ENCODE measurements around the gene RARG.
A peak's percentile ranks its signal among the peaks of the same experiment; 100 is the strongest.

Gene RARG

DNA sequence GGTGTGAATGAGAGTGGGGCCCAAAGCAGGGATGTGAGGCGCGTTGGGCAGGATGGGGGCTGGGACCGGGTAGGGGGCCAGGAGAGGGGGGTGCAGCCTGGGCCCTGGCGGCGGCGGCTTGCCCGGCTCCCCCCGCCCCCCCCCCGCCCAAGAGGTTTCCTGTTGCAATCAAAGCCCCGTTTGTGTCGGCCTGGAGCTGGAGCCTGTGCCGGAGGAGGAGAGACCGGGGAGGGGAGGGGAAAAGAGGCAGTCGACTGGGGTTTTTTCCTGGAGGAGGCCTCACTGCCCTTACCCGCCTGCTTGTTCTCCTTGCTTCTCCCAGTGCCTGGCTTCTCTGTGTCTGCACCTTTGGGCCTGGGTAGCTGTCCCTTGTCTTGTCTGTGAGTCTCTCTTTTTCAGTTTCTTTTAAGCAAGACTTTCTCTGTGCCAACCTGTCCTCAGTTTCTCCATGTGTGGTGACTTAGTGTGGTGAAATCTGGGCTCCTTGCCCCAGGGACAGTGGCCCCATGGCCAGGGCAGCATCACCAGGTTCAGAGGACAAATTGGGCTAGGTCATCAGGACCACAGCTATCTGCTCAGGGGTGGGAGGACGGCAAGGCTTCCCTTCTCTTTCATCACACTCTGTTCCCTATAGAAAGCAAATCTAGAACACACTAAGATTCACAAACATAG, 8.5 kb downstream of the RARG start:
- DNase-seq (ENCODE audit: low spot score in 2 of 2) (no peak), ATAC-seq (ENCODE audit: low read depth) (no peak)
- no peak overlapping the region for H3K4me3 Mint-ChIP-seq
- no peaks in the 10 kb centered on the region for H3K9me3 Mint-ChIP-seq
- no peaks in the 10 kb centered on the region for H3K27me3 Mint-ChIP-seq
- H3K27ac Mint-ChIP-seq = no peak overlapping the region
- peaks cover 15% of the 10 kb centered on the region for H3K4me1 Mint-ChIP-seq
- no peaks in the 10 kb centered on the region for H3K36me3 Mint-ChIP-seq

DNA sequence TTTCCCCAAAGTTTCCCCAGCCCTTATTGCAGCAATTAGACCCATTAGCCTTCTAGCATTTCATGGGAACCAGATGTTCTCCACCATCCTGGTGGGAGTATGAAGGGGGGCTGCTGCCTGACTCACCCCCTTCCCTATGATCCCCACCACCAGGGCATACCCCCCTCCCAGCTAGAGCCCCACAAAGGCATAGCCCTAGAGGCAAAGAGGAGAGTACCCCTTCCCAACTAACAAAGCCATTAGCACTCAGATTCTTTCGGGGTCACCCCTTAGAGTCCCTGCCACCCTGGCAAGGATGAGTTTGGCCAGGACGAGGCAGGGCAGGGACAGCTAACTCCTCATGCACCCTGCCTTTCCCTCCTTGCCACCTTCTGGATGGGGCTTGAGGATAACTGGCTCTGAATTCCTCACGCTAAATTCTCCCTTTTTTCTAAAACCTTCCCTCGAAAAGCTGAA, 9.2 kb downstream of the RARG start:
- H3K9me3 Mint-ChIP-seq = no peaks in the 10 kb centered on the region
- DNase-seq (ENCODE audit: low spot score in 2 of 2) = no peak
- no peaks in the 10 kb centered on the region for H3K36me3 Mint-ChIP-seq
- peak overlapping the region; percentile 49 for H3K4me3 Mint-ChIP-seq
- peaks cover 20% of the 10 kb centered on the region for H3K4me1 Mint-ChIP-seq
- no peak overlapping the region for H3K27ac Mint-ChIP-seq
- H3K27me3 Mint-ChIP-seq = no peaks in the 10 kb centered on the region
- ATAC-seq (ENCODE audit: low read depth) = no peak

DNA sequence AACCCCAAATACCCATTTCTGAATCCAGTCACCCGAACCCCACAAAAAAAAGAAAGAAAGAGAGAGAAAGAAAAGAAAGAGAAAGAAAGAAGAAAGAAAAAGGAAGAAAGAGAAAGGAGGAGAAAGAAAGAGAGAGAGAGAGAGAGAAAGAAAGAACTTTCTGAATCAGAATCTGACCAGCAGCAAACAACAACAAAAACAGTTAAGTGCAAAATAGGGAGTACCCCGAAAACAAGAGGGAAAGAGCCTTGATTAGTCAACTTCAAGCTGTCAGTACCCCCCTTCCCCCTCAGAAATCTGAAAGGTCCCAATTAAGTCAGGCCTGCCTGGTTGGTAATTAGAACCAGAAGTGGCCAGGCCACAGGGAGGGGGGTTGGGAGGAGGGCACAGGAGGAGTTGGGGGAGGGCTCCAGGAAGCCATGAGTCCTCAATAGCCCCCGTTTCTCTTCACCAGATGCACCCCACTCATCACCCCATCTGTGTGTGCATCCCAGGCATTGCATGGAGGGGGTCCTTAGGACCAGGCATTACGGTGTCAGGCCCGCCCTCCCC, 9.8 kb downstream of the RARG start:
- no peaks in the 10 kb centered on the region for H3K27me3 Mint-ChIP-seq
- ATAC-seq (ENCODE audit: low read depth) = no peak

DNA sequence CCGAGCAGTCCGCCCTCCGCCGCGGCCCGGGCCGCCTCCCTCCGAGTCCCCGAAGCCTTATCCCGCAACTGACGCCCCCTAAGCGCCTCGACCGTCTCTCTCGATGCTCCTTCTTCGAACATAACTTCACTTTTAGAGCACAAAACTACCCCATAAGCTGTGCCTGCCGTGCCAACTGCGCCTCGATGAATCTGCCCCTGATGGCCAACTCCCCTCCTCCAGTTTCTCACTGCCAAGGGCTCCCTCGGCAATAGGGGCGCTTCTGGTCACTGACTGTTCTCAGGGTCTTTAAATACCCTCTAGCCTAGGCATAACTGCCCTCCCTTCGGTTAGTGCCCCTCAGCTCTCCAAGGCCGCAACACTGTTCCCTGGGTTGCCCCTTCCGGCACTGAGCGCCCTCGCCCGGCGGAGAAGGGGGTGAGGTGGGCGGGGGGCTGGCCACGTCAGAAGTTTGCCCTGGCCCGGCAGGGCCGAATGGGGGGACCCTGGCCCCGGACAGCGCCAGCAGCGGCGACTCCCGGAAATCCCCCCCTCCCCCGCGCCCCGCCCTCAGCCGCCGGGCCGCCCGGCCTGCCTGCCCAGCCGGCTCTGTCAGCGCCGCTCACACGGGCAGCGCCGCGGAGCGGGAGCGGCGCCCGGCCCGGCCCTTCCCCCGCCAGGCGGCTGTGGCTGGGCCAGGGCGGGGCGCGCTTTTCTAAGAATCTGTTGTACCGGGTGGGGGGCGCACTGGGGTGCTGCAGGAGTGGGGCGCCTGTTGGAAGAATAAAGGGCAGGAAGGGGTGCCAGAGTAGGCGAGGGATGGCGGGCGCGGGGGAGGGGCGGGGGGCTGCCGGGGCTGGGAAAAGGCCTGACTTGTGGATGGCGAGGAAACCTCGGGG, 10.6 kb downstream of the RARG start:
- H3K27me3 Mint-ChIP-seq = no peaks in the 10 kb centered on the region
- DNase-seq (ENCODE audit: low spot score in 2 of 2) (no peak), ATAC-seq (ENCODE audit: low read depth) (peak; percentile 28)
- peak overlapping the region; percentile 94 for H3K27ac Mint-ChIP-seq
- H3K36me3 Mint-ChIP-seq = no peaks in the 10 kb centered on the region
- peaks cover 32% of the 10 kb centered on the region for H3K4me1 Mint-ChIP-seq
- no peaks in the 10 kb centered on the region for H3K9me3 Mint-ChIP-seq
- peak overlapping the region; percentile 98 for H3K4me3 Mint-ChIP-seq

More for the DNA sequence above, 9.8 kb downstream of the RARG start:
- DNase-seq (ENCODE audit: low spot score in 2 of 2) = no peak
- Mint-ChIP-seq H3K9me3 (no peaks in the 10 kb centered on the region), H3K27ac (peak overlapping the region; percentile 94), H3K4me3 (peak overlapping the region; percentile 75), H3K36me3 (no peaks in the 10 kb centered on the region), H3K4me1 (peaks cover 24% of the 10 kb centered on the region)

DNA sequence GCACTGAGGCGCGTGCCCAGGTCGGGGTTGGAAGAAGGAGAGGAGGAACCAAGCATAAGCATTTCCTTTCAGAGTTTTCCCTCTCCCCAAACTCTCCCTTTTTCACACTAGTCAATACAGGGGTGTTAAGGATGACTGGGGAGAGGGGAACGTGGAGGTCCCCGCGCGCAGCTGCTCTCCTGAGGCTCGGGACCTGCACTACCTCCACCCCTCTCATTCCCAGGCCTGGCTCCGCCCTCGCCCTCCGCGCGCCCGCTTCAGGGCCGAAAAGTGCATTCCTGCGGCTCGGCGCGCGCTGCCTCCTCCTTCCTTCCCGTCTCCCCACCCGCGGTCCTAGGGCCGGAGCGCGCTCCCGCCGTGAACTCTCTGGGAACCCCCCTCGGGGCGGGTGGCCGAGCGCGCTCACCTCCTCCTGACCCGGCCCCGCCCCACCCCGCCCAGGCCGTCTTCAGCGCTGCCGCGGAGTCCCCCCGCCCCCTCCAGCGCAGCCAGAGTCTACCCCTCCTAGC, 11.3 kb downstream of the RARG start:
- Mint-ChIP-seq H3K27me3 (no peaks in the 10 kb centered on the region), H3K4me3 (peak overlapping the region; percentile 98), H3K36me3 (no peaks in the 10 kb centered on the region), H3K4me1 (peaks cover 39% of the 10 kb centered on the region), H3K9me3 (no peaks in the 10 kb centered on the region), H3K27ac (peak overlapping the region; percentile 94)
- ATAC-seq (ENCODE audit: low read depth) (peak; percentile 76), DNase-seq (ENCODE audit: low spot score in 2 of 2) (peak; percentile 67 to 68)

DNA sequence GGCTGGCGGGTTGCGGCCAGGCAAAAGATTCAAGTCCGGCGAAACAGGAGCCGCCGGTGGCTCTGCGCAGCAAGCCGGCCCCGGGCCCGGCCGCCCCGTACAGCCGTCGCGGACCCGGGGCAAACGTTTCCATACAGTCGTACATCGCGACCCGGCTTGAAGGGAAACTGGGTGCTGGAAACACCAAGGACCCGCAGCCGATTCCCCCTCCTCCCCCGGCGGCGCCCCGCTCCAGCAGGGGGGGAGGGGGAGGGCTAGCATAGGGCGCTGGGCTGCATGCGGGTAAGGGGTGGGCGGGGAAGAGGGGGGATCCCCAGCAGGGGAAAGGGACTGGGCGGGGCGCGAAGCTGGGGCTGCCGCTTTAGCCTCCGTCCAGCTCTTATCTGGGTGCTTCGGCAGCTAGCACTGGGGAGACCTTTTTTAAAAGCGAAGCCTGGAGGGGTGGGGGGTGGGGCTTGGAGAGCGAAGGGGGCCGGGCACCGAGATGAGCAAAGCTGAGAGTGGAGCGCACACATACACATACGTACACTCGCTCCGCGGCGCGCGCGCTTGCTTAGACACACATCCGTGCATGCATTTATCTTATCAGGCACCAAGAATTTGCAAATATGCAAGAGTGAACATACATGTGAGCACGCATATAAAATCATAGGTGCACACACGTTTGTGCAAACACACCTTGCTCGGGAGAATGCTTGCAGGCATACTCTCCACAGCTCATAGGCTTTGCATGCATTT, 11.9 kb downstream of the RARG start:
- ATAC-seq (ENCODE audit: low read depth) (peak; percentile 62), DNase-seq (ENCODE audit: low spot score in 2 of 2) (peak; percentile 57 to 69)
- H3K4me1 Mint-ChIP-seq = peaks cover 40% of the 10 kb centered on the region
- peak overlapping the region; percentile 94 for H3K27ac Mint-ChIP-seq
- H3K4me3 Mint-ChIP-seq = peak overlapping the region; percentile 98
- H3K9me3 Mint-ChIP-seq = no peaks in the 10 kb centered on the region
- no peaks in the 10 kb centered on the region for H3K36me3 Mint-ChIP-seq
- H3K27me3 Mint-ChIP-seq = no peaks in the 10 kb centered on the region

DNA sequence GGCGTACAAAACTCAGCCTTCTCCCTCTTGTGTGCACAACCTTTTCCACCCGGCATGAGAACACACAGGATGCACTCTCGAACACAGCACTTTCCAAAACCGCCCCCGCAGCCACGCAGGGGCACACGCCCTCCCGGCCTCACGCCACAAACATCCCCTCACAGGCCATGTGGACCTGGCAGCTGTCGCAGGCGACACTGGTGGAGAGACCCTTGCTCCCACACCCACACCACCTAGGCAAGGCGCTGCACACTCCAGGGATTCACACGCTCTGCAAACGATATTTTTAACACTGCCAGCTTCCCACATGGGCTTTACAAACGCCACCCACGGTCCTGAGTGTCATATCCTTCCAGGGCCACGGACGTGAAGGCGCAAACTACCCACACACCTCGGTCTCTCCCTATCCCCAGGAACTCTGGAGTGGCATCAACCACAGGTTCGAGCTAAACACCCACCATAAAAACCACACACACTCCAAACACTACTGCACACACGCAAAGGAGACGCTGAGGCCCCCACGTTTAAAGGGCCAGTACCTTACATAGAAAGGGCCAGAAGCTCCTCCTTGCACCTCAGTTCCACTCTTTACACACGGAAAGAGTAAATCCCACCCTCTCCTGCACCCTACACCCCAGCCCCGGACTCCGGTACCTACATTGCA, 12.6 kb downstream of the RARG start:
- peaks cover 43% of the 10 kb centered on the region for H3K4me1 Mint-ChIP-seq
- H3K27me3 Mint-ChIP-seq = no peaks in the 10 kb centered on the region
- peak overlapping the region; percentile 98 for H3K4me3 Mint-ChIP-seq
- DNase-seq (ENCODE audit: low spot score in 2 of 2) = no peak
- ATAC-seq (ENCODE audit: low read depth) = no peak
- peak overlapping the region; percentile 94 for H3K27ac Mint-ChIP-seq
- peaks cover 3% of the 10 kb centered on the region for H3K36me3 Mint-ChIP-seq
- no peaks in the 10 kb centered on the region for H3K9me3 Mint-ChIP-seq

DNA sequence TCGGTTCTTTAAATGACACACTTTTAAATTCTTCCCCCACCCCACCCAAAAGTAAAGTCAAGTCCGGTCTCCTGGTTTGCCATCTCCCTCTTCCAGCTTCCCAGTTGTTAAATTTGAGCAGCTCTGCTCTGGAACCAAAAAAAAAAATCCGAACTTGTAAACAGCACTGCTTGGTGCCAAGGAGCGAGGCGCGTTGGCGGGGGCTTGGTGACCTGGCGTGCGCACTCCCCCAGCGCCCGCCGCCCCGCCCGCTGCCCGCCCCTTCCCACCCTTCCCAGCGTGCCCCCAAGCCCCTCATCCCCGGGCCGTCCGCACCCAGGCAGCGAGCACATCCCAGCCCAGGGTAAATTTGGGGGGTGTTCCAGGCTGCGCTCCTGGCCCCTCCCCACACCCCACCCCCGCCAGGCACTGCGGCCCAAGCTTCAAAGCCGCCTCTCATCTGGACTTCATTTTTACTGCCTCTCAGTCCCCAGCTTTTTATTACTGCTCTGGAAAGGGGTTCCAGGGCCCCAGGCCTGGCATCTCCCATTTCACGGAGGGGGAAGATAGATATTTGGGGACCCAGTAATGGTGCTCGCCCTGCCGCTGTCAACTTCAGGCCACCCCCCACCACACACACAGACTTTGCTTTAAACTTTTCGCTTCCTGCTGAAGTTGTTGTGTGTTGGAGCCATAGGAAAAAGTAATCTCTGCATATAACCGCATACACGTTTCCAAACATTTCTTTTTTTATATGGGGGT, 13.3 kb downstream of the RARG start:
- DNase-seq (ENCODE audit: low spot score in 2 of 2) = no peak
- H3K9me3 Mint-ChIP-seq = no peaks in the 10 kb centered on the region
- peaks cover 44% of the 10 kb centered on the region for H3K4me1 Mint-ChIP-seq
- ATAC-seq (ENCODE audit: low read depth) = no peak
- H3K4me3 Mint-ChIP-seq = peak overlapping the region; percentile 98
- H3K27me3 Mint-ChIP-seq = no peaks in the 10 kb centered on the region
- H3K36me3 Mint-ChIP-seq = peaks cover 7% of the 10 kb centered on the region
- H3K27ac Mint-ChIP-seq = peak overlapping the region; percentile 94

DNA sequence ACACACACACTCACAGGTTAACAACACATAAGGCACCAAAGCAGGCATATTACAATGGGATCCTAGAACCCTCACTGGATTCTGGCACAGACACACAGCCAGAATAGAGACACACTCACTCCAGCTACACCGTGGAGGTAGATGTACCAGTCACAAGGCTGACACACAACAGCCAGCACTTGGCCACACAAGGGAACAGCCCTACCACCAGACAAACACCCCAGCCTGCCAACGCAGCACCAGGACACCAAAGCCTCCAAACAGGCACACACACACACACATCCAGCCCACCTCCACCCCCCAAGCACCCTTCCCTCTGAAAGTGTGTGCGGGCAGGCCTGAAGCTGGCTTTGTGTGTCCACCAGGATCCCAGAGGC, 14.1 kb downstream of the RARG start:
- Mint-ChIP-seq H3K36me3 (peaks cover 12% of the 10 kb centered on the region), H3K9me3 (no peaks in the 10 kb centered on the region), H3K27me3 (no peaks in the 10 kb centered on the region), H3K4me1 (peaks cover 51% of the 10 kb centered on the region), H3K27ac (peak overlapping the region; percentile 77), H3K4me3 (peak overlapping the region; percentile 51)
- no peak for ATAC-seq (ENCODE audit: low read depth)
- no peak for DNase-seq (ENCODE audit: low spot score in 2 of 2)

DNA sequence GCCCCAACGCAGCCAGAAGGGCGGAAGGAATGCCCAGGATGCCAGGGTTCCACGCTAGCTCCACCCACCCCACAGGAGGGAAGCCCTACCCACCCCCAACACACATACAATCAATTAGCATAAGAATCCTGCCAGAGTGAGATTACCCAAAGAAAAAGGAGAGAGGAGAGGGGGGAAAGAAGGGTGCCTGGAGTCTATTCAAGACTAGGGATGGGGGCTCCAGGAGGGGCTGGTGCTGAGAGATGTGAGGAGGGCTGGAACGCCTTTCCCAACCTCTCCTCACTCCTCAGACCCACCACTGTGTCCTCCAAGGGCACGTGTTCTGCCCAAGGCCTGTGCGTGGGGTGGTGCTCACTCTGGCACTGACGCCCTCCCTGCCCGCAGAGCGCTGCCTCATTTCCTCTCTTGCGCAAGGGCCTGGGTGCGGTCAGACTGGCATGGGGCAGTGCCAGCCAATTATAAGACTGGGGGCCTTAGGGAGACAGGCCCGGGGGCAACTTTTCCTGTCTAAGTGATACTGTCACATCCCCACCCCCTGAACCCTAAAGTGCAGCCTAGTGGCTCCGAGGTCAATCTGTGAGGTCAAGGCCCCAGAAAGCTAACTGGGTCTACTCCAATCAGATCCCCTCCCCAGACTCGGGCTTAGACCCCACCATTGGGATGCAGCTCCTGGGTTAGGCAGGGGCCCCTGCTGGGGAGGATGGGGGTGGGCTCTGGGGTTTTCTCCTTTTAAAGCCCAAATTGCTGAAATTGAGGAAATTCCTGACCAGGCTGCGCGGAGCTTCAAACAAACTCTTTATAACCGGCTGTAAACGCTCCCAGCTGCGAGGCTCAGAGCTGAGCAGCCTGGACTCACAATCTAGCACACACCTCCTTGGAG, 14.7 kb downstream of the RARG start:
- Mint-ChIP-seq H3K27ac (peak overlapping the region; percentile 77), H3K36me3 (peaks cover 12% of the 10 kb centered on the region), H3K9me3 (no peaks in the 10 kb centered on the region), H3K4me3 (peak overlapping the region; percentile 51), H3K27me3 (no peaks in the 10 kb centered on the region), H3K4me1 (peaks cover 51% of the 10 kb centered on the region)
- ATAC-seq (ENCODE audit: low read depth) = no peak
- DNase-seq (ENCODE audit: low spot score in 2 of 2) = no peak

DNA sequence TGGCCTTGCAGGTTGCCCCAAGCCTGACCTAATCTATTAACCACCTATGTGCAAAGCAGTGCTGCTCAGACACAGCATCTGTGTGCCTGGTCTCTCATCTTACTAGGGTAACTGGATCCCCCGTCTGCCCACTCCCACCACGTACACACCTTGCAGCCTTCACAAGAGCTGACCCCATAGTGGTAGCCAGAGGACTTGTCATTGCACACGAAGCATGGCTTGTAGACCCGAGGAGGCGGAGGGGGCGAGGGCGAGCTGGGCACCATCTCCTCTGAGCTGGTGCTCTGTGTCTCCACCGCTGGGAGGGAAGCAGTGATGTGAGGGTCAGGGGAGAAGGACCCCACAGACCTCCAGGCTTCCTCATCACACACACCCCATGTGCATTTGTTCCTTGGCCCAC, 16.5 kb downstream of the RARG start:
- DNase-seq (ENCODE audit: low spot score in 2 of 2) (no peak), ATAC-seq (ENCODE audit: low read depth) (no peak)
- H3K36me3 Mint-ChIP-seq = peaks cover 15% of the 10 kb centered on the region
- H3K9me3 Mint-ChIP-seq = no peaks in the 10 kb centered on the region
- peaks cover 47% of the 10 kb centered on the region for H3K4me1 Mint-ChIP-seq
- H3K27me3 Mint-ChIP-seq = no peaks in the 10 kb centered on the region
- no peak overlapping the region for H3K4me3 Mint-ChIP-seq
- H3K27ac Mint-ChIP-seq = peak overlapping the region; percentile 77

Data from memory B cell (primary cell).